ENCODE results near the gene TWNK.

DNA sequence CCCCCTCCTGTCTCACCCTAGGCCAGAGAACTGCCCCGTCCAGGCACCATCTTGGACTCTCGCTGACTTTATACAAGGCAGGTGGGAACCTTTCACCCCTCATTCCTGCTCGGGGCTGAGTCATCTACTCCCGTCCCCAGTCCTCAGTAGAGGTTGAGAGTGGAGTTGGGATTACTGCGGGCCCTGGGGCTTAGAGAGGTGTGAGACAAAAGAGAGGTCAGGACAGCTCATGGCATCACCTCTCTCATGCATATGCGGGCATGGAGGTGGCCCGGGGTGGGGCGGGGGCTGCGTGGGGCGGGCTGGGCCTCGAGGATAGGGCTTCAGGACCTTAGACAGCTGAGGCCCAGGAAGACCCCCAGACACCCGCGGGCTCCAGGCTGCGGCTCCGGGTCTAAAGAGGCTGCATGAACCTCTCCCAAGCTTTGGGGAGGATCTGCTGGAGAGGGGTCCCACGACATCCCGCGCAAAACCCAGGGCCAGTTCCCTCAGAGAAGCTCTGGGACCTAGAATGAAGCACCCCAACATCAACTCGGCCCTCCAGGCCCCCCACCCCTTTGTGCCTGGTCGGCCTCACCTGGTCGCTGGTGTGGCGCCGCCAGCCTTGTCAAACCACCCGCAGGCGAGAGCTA, 43.3 kb downstream of the TWNK start:
- TF ChIP-seq, protein P1, sequence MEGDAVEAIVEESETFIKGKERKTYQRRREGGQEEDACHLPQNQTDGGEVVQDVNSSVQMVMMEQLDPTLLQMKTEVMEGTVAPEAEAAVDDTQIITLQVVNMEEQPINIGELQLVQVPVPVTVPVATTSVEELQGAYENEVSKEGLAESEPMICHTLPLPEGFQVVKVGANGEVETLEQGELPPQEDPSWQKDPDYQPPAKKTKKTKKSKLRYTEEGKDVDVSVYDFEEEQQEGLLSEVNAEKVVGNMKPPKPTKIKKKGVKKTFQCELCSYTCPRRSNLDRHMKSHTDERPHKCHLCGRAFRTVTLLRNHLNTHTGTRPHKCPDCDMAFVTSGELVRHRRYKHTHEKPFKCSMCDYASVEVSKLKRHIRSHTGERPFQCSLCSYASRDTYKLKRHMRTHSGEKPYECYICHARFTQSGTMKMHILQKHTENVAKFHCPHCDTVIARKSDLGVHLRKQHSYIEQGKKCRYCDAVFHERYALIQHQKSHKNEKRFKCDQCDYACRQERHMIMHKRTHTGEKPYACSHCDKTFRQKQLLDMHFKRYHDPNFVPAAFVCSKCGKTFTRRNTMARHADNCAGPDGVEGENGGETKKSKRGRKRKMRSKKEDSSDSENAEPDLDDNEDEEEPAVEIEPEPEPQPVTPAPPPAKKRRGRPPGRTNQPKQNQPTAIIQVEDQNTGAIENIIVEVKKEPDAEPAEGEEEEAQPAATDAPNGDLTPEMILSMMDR (IDR thresholded peaks at IDR 0.05): no peak
- TF ChIP-seq POLR2AphosphoS5 (IDR thresholded peaks at IDR 0.05): no peak
